ENCODE results near the gene CMAS. TPM values are rescaled to one million over a fixed set of nuclear protein-coding genes. Genes with fewer than 3 reads are reported as not detected.
A peak's percentile ranks its signal among the peaks of the same experiment; 100 is the strongest.

CMAS gene
- 53.8 and 54.3 TPM in 2 replicates for polyA plus RNA-seq (2013)

- no CpG with 5 or more reads among the region's 64 CpGs for WGBS (ENCODE audit: extremely low coverage, insufficient coverage, insufficient read length)
- Histone ChIP-seq H3K4me3 (ENCODE audit: low read depth, low read length) (peak within 1 kb of the TSS; percentile 95), H3K18ac (ENCODE audit: low read length) (peak within 1 kb of the TSS; percentile 12)
Measured at GRCh38 chr12:22046090-22046967, at the start of gene CMAS. Gene CMAS (plus strand): TSS chr12:22046218. CDS start chr12:22046304, 86 bp downstream.

GRCh38 chr12:21998295-21998694, 47.7 kb upstream of the CMAS start:
- no peak overlapping the region for H4K8ac ChIP-seq (ENCODE audit: low read depth, low read length)
- H3K27me3 ChIP-seq (ENCODE audit: insufficient read depth, low read length), result no peaks in the 10 kb centered on the region
- no peak overlapping the region for H3K4me3 ChIP-seq (ENCODE audit: low read depth, low read length)
- H2AK5ac ChIP-seq (ENCODE audit: low read length), result no peak overlapping the region
- no CpG with 5 or more reads among the region's 2 CpGs for WGBS (ENCODE audit: extremely low coverage, insufficient coverage, insufficient read length)
- no peak overlapping the region for H2BK120ac ChIP-seq (ENCODE audit: insufficient read depth, low read length, poor library complexity)
- no peak overlapping the region for H3K4me2 ChIP-seq (ENCODE audit: low read length)
- no peak overlapping the region for H3K4ac ChIP-seq (ENCODE audit: low read depth, low read length)
- no peaks in the 10 kb centered on the region for H3K79me2 ChIP-seq (ENCODE audit: control insufficient read depth, insufficient read depth, low read length, poor library complexity)
- no peak for DNase-seq
- H4K12ac ChIP-seq (ENCODE audit: low read depth, low read length), result no peak overlapping the region
- no peak overlapping the region for H3K9ac ChIP-seq (ENCODE audit: low read length)
- no peak overlapping the region for H2BK5ac ChIP-seq (ENCODE audit: low read depth, low read length, poor library complexity)
- H3K4me1 ChIP-seq (ENCODE audit: control insufficient read depth in 1 of 2, insufficient read depth in 2 of 2, low read length in 2 of 2), result no peaks in the 10 kb centered on the region
- no peak overlapping the region for H2BK12ac ChIP-seq (ENCODE audit: low read length)
- H3K79me1 ChIP-seq (ENCODE audit: low read length), result no peaks in the 10 kb centered on the region
- no peak overlapping the region for H3K14ac ChIP-seq (ENCODE audit: low read length)
- no peaks in the 10 kb centered on the region for H3K36me3 ChIP-seq (ENCODE audit: control insufficient read depth in 1 of 2, insufficient read depth in 2 of 2, low read length in 2 of 2)
- no peak overlapping the region for H3K18ac ChIP-seq (ENCODE audit: low read length)
- H3K27ac ChIP-seq (ENCODE audit: low read depth, low read length), result no peak overlapping the region
- no peak overlapping the region for H2AFZ ChIP-seq (ENCODE audit: insufficient read depth, low read length, poor library complexity)
- no peaks in the 10 kb centered on the region for H3K9me3 ChIP-seq (ENCODE audit: insufficient read depth, low read depth, low read length)
- no peak overlapping the region for H4K91ac ChIP-seq (ENCODE audit: low read depth, low read length)
- no peak overlapping the region for H3K23ac ChIP-seq (ENCODE audit: low read length)

More at GRCh38 chr12:22046090-22046967, at the start of gene CMAS:
- Histone ChIP-seq H3K23ac (ENCODE audit: low read length) (no peak within 1 kb of the TSS), H3K27me3 (ENCODE audit: insufficient read depth, low read length) (no peaks in the 10 kb centered on the region), H4K12ac (ENCODE audit: low read depth, low read length) (peak within 1 kb of the TSS; percentile 92), H2BK5ac (ENCODE audit: low read depth, low read length, poor library complexity) (peak within 1 kb of the TSS; percentile 83), H2AK5ac (ENCODE audit: low read length) (no peak within 1 kb of the TSS), H4K8ac (ENCODE audit: low read depth, low read length) (peak within 1 kb of the TSS; percentile 97), H3K4me2 (ENCODE audit: low read length) (peak within 1 kb of the TSS; percentile 71), H3K36me3 (ENCODE audit: control insufficient read depth in 1 of 2, insufficient read depth in 2 of 2, low read length in 2 of 2) (peaks cover 0 to 1% of the 10 kb centered on the region in 2 experiments), H2AFZ (ENCODE audit: insufficient read depth, low read length, poor library complexity) (peak within 1 kb of the TSS; percentile 91), H2BK12ac (ENCODE audit: low read length) (peak within 1 kb of the TSS; percentile 36), H4K91ac (ENCODE audit: low read depth, low read length) (peak within 1 kb of the TSS; percentile 80), H3K79me1 (ENCODE audit: low read length) (peaks cover 6% of the 10 kb centered on the region), H3K4ac (ENCODE audit: low read depth, low read length) (peak within 1 kb of the TSS; percentile 43), H3K14ac (ENCODE audit: low read length) (peak within 1 kb of the TSS; percentile 86), H3K79me2 (ENCODE audit: control insufficient read depth, insufficient read depth, low read length, poor library complexity) (peaks cover 7% of the 10 kb centered on the region), H3K27ac (ENCODE audit: low read depth, low read length) (peak within 1 kb of the TSS; percentile 85), H2BK120ac (ENCODE audit: insufficient read depth, low read length, poor library complexity) (peak within 1 kb of the TSS; percentile 72), H3K9me3 (ENCODE audit: insufficient read depth, low read depth, low read length) (no peaks in the 10 kb centered on the region), H3K4me1 (ENCODE audit: control insufficient read depth in 1 of 2, insufficient read depth in 2 of 2, low read length in 2 of 2) (no peaks in the 10 kb centered on the region), H3K9ac (ENCODE audit: low read length) (peak within 1 kb of the TSS; percentile 92)
- peak; percentile 11 to 65 for DNase-seq

- H3K4ac ChIP-seq (ENCODE audit: low read depth, low read length), result no peak overlapping the region
- H3K9ac ChIP-seq (ENCODE audit: low read length), result no peak overlapping the region
- WGBS (ENCODE audit: extremely low coverage, insufficient coverage, insufficient read length), result no CpG with 5 or more reads among the region's 1 CpG
- H3K79me2 ChIP-seq (ENCODE audit: control insufficient read depth, insufficient read depth, low read length, poor library complexity), result no peaks in the 10 kb centered on the region
- no peaks in the 10 kb centered on the region for H3K4me1 ChIP-seq (ENCODE audit: control insufficient read depth in 1 of 2, insufficient read depth in 2 of 2, low read length in 2 of 2)
- H3K4me2 ChIP-seq (ENCODE audit: low read length), result no peak overlapping the region
- no peak overlapping the region for H3K4me3 ChIP-seq (ENCODE audit: low read depth, low read length)
- H2AFZ ChIP-seq (ENCODE audit: insufficient read depth, low read length, poor library complexity), result no peak overlapping the region
- H3K27ac ChIP-seq (ENCODE audit: low read depth, low read length), result no peak overlapping the region
- no peaks in the 10 kb centered on the region for H3K79me1 ChIP-seq (ENCODE audit: low read length)
- no peaks in the 10 kb centered on the region for H3K36me3 ChIP-seq (ENCODE audit: control insufficient read depth in 1 of 2, insufficient read depth in 2 of 2, low read length in 2 of 2)
- no peaks in the 10 kb centered on the region for H3K9me3 ChIP-seq (ENCODE audit: insufficient read depth, low read depth, low read length)
- no peaks in the 10 kb centered on the region for H3K27me3 ChIP-seq (ENCODE audit: insufficient read depth, low read length)
- H2AK5ac ChIP-seq (ENCODE audit: low read length), result no peak overlapping the region
- H4K8ac ChIP-seq (ENCODE audit: low read depth, low read length), result no peak overlapping the region
- DNase-seq, result no peak
- H2BK120ac ChIP-seq (ENCODE audit: insufficient read depth, low read length, poor library complexity), result no peak overlapping the region
- no peak overlapping the region for H4K12ac ChIP-seq (ENCODE audit: low read depth, low read length)
- no peak overlapping the region for H2BK5ac ChIP-seq (ENCODE audit: low read depth, low read length, poor library complexity)
- no peak overlapping the region for H3K18ac ChIP-seq (ENCODE audit: low read length)
- H3K14ac ChIP-seq (ENCODE audit: low read length), result no peak overlapping the region
- H4K91ac ChIP-seq (ENCODE audit: low read depth, low read length), result no peak overlapping the region
- no peak overlapping the region for H3K23ac ChIP-seq (ENCODE audit: low read length)
- no peak overlapping the region for H2BK12ac ChIP-seq (ENCODE audit: low read length)
Measured at GRCh38 chr12:21998782-21999181, 47.2 kb upstream of the CMAS start.

GRCh38 chr12:22002430-22002829, 43.6 kb upstream of the CMAS start:
- no peak overlapping the region for H4K12ac ChIP-seq (ENCODE audit: low read depth, low read length)
- no peak for DNase-seq

More at GRCh38 chr12:22002430-22002829, 43.6 kb upstream of the CMAS start:
- H3K23ac ChIP-seq (ENCODE audit: low read length), result no peak overlapping the region
- H3K27me3 ChIP-seq (ENCODE audit: insufficient read depth, low read length), result no peaks in the 10 kb centered on the region
- H3K36me3 ChIP-seq (ENCODE audit: control insufficient read depth in 1 of 2, insufficient read depth in 2 of 2, low read length in 2 of 2), result no peaks in the 10 kb centered on the region
- no peaks in the 10 kb centered on the region for H3K4me1 ChIP-seq (ENCODE audit: control insufficient read depth in 1 of 2, insufficient read depth in 2 of 2, low read length in 2 of 2)
- no peak overlapping the region for H4K8ac ChIP-seq (ENCODE audit: low read depth, low read length)
- no peak overlapping the region for H2AK5ac ChIP-seq (ENCODE audit: low read length)
- H2BK12ac ChIP-seq (ENCODE audit: low read length), result no peak overlapping the region
- no peak overlapping the region for H3K4me3 ChIP-seq (ENCODE audit: low read depth, low read length)
- no peak overlapping the region for H3K4ac ChIP-seq (ENCODE audit: low read depth, low read length)
- no peak overlapping the region for H3K4me2 ChIP-seq (ENCODE audit: low read length)
- no peak overlapping the region for H2BK120ac ChIP-seq (ENCODE audit: insufficient read depth, low read length, poor library complexity)
- no peak overlapping the region for H2AFZ ChIP-seq (ENCODE audit: insufficient read depth, low read length, poor library complexity)
- H3K27ac ChIP-seq (ENCODE audit: low read depth, low read length), result no peak overlapping the region
- H3K79me1 ChIP-seq (ENCODE audit: low read length), result no peaks in the 10 kb centered on the region
- H3K9ac ChIP-seq (ENCODE audit: low read length), result no peak overlapping the region
- no peak overlapping the region for H3K14ac ChIP-seq (ENCODE audit: low read length)
- no peak overlapping the region for H3K18ac ChIP-seq (ENCODE audit: low read length)
- H3K9me3 ChIP-seq (ENCODE audit: insufficient read depth, low read depth, low read length), result no peaks in the 10 kb centered on the region
- no peak overlapping the region for H4K91ac ChIP-seq (ENCODE audit: low read depth, low read length)
- no peak overlapping the region for H2BK5ac ChIP-seq (ENCODE audit: low read depth, low read length, poor library complexity)
- WGBS (ENCODE audit: extremely low coverage, insufficient coverage, insufficient read length), result no CpG with 5 or more reads among the region's 3 CpGs
- no peaks in the 10 kb centered on the region for H3K79me2 ChIP-seq (ENCODE audit: control insufficient read depth, insufficient read depth, low read length, poor library complexity)
